Measurements from ENCODE around the gene NLRC5.
"Not testable (repeated sequence)": the region's sequence is repeated elsewhere in the genome, so short reads cannot be mapped to it uniquely, and the experiment has no call there.

The NLRC5 gene

DNA sequence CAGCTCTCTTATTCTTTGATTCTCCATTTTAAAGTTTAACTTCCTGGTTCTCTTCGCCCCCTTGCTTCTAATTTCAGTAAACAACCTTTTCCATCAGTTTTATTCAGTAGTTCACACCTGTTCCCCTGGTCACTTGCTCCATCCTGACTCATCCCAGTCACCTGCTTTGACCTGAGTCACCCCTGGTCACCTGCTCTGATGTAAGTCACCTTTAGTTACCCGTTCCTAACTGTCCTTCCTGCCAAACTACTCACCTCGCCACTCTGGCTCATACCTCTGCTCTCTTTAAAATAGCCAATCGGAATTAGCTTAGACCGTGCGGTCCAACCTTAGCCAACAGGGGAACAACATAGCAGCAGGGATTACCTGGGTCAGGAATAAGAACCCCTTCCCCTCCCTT lies 4.7 kb upstream of the NLRC5 start:
- peak; percentile 97 for DNase-seq

DNA sequence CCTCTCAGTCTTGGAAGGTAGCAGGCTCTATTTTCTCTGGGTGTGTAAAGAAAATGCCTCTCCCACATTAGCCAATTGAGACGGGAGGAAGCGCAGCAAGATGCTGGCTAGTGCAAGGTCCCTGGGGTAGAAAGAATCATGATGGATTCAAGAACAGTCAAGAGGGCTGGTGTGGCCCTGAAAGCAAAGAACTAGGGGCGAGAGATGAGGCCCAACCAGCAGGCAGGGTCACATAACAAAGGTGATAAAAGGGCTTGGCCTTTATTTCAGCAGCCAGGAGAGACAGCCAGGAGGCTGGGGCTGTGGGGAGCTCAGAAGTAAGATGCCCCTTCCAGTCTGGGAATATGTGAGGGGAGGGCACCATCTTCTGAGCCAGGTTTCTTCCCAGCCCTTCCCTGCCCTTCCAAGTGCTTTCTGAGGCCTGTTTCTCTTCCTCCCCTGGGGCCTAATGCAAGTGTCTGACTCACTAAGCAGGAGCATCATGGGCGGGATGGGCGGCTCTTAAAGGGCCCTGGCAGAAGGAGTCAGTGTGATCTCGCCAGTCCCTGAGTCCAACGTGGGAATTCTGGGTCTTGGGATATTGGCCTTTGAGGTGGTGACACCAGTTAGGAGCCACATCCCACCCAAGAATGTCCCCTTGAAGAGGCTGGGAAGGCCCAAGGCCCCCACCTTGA lies 3.9 kb upstream of the NLRC5 start:
- DNase-seq: peak; percentile 86

GRCh38 chr16:56985962-56986360 lies 3.4 kb upstream of the NLRC5 start:
- DNase-seq: peak; percentile 55

GRCh38 chr16:56986361-56986760 lies 3.0 kb upstream of the NLRC5 start:
- peak; percentile 60 for DNase-seq

DNA sequence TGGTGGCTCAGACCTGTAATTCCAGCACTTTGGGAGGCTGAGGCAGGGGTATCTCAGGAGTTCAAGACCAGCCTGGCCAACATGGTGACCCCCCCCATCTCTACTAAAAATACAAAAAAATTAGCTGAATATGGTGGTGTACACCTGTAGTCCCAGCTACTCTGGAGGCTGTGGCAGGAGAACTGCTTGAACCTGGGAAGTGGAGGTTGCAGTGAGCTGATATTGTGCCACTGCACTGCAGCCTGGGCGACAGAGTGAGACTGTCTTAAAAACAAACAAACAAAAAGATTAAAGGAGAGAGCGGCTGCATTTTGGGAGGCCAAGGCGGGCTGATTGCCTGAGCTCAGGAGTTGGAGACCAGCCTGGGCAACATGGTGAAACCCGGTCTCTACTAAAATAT lies 2.4 kb upstream of the NLRC5 start:
- DNase-seq: not testable (repeated sequence)

- DNase-seq: no peak
These were observed 1.7 kb upstream of the NLRC5 start for GRCh38 chr16:56987692-56988091.

- DNase-seq: peak; percentile 39
These were observed 1.0 kb upstream of the NLRC5 start for GRCh38 chr16:56988161-56988947.

GRCh38 chr16:56989988-56990387 lies 631 bp downstream of the NLRC5 start:
- DNase-seq: no peak

DNA sequence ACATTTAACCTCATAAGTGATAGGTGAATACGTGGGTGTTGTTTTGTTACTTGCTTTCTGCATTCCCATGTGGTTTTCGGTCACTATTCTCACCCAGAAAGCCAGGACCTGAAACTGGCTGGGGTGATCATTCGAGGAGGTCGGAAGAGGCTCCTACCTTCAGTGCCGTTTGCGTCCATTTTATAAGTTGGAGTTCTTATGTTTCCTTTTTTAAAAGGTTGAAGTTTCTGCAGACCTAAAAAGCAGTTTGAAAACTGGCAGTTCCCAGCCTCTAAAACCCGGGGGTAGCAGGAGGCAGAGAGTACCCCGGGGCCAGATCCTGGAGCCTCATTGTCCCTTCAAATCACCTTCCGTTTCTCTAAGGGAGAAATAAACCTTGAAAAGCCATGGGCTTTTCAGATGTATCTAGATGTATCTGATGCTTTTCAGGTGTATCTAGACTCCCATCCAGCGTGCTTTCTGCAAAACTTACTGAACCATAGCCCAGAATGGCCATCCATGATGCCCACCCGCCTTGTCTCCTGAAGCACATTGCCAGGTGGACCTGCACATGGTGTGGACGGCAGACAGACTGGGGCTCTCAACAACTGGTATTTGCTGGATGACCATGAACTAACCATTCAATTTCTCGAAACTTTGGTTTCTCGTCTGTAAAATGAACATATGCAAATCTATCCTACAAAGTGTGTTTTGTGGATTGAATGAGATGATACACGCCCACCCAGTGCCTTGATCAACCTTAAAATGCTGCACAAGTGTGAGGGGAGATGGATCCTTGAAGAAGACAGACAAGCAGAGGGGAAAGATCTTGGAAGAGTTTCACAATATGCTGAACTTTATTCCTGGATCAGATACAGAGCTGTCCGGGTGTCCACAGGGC lies 1.3 kb downstream of the NLRC5 start:
- DNase-seq: no peak

- DNase-seq: not testable (repeated sequence)
These were observed 3.1 kb downstream of the NLRC5 start for GRCh38 chr16:56992431-56992830.

DNA sequence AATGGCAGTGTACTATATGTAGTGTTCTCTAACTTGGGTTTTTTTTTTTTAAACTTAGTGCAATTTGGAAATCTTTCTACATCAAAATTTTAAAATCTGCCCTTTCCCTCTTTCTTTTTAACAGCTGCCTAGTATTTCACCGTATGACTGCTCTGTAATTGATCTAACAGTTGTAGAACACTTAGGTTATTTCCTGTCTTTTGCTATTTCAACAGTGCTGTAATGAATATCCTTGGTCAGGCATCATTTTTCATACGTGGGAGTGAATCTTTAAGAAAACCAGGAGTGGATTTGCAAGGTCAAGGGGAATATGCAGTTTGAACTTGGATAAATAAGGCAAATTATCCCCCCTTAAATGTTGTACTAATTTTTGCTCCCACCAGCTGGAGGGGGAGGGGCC lies 3.8 kb downstream of the NLRC5 start:
- no peak for DNase-seq

DNA sequence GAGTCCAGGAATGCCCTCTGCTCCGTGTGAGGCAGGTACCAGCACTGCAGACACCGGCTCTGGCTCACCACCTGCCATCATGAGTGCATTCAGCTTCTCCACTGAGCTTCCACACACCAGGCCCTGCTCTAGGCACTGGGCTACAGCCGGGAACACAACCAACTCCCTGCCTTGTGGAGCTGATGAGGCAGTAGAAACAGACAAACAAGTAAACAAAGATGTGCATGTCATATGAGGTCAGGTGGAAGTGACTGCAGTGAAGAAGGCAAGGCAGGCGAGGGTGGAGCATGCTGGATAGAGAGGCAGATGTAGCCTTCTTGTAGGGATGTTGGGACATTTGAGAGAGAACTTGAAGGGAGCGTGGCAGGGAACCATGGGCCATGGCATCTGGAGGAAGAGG lies 5.0 kb downstream of the NLRC5 start:
- DNase-seq: no peak

DNA sequence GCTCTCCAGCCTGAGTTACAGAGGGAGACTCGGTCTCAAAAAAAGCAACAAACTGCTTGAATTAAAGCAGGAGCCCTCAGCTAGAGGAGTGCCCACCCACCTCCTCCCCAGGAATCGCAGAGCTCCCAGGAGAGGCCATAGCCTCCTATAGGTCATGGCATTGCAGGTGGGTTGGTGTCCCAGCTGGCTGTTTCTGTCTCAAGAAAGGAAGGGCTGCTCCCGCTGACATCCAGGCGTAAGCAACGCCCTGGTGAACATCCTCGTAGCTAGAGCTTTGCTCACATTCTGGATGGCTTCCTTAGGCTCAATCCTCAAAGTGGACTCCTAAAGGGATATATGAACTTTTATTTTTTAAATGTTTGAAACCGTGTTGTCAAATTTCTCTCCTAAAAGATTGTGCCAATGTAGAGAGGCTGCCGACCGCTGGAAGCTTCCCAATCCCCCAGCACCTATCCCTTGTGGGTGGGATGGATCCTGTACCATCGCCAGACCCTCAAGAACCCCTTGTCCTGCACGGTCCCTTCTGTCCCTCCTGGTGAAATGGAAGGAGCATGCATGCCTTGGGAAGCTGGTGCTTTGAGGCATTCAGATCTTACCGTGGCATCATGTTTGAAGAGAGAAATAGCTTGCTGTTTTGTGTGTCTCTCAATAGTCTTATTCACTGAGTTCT lies 5.9 kb downstream of the NLRC5 start:
- DNase-seq: no peak

DNA sequence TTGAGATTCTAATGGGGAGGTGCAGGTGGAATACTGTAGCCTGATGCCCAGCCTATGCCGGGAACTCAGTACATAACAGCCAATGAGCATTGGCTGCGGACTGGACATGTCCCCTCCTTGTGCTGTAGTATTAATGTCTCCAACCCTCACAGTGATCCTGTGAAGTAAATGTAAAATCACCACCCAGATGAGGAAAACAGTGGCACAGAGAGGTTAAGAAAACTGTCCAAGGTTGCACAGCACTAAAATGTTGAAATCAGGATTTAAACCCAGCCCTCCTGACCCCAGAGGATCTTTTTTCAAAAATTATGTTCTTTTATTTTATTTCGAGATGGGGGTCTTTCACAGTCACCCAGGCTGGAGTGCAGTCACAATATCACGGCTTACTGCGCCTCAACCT lies 7.9 kb downstream of the NLRC5 start:
- no peak for DNase-seq

GRCh38 chr16:56997931-56998330 lies 8.6 kb downstream of the NLRC5 start:
- no peak for DNase-seq

DNA sequence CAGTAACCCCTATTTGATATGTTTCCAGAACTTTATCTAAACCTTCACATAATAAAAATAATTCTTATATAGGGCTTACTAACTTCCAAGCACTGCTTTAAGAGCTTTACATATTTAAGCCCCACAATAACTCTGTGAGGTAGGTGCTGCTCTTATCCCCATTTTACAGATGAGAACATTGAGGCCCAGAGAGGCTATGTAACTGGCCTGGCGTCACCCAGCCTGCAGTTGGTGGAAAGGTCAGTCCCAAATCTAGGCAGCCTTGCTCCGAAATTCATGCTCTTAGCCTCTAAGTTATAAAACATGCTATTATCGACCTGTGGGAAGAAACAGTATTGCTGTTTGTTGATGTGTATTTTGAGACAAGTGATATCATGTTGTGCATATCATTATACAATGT lies 9.0 kb downstream of the NLRC5 start:
- no peak for DNase-seq

- no peak for DNase-seq
These were observed 9.5 kb downstream of the NLRC5 start for GRCh38 chr16:56998861-56999260.

GRCh38 chr16:56999409-57000270 lies 10.3 kb downstream of the NLRC5 start:
- no peak for DNase-seq

- no peak for DNase-seq
These were observed 11.1 kb downstream of the NLRC5 start for GRCh38 chr16:57000271-57001025.

GRCh38 chr16:57001026-57001679 lies 11.8 kb downstream of the NLRC5 start:
- no peak for DNase-seq

All from DMS53 (cell line).